ENCODE measurements around the gene C1orf159. TPM values are rescaled to one million over a fixed set of nuclear protein-coding genes. Genes with fewer than 3 reads are reported as not detected.
"Not testable (repeated sequence)": the region's sequence is repeated elsewhere in the genome, so short reads cannot be mapped to it uniquely, and the experiment has no call there.

Gene C1orf159
- 17.8 and 19.8 TPM in 2 replicates for total RNA-seq (2014; rRNA removed; shearing (Covaris generic))
- 12.3 and 16.1 TPM in 2 replicates for polyA plus RNA-seq (2015; cell fraction: cytosol; rRNA removed)
- 31.9 and 36.5 TPM in 2 replicates for polyA plus RNA-seq (2015; cell fraction: nucleus; rRNA removed)

GRCh38 chr1:1115786-1116700 lies at the start of gene C1orf159:
C1orf159 (minus strand) TSS chr1:1116089; CDS start chr1:1091543, 24,546 bp downstream.
- DNase-seq (ENCODE audit: low read depth) = peak; percentile 98

DNA sequence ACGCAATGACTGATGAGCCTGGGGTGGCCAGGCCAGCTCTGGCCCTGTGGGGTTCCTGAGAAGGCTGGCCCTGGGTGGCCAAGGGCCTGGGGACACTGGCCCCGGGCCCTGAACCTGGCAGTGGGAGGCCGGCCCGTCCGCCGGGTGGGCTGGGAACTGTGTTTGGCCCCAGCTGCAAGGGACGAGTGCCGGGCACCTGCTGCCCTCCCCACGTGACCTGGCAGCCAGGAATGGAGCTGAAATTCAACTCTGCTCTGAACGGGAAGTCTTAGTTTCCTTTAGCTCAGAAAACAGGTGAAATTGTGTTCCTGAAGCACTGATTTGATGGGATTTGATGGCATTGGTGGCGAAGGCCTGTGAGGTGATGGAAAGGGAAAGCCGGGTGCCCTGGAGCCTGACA lies 49.6 kb upstream of the C1orf159 start:
- DNase-seq (ENCODE audit: low read depth) = no peak

DNA sequence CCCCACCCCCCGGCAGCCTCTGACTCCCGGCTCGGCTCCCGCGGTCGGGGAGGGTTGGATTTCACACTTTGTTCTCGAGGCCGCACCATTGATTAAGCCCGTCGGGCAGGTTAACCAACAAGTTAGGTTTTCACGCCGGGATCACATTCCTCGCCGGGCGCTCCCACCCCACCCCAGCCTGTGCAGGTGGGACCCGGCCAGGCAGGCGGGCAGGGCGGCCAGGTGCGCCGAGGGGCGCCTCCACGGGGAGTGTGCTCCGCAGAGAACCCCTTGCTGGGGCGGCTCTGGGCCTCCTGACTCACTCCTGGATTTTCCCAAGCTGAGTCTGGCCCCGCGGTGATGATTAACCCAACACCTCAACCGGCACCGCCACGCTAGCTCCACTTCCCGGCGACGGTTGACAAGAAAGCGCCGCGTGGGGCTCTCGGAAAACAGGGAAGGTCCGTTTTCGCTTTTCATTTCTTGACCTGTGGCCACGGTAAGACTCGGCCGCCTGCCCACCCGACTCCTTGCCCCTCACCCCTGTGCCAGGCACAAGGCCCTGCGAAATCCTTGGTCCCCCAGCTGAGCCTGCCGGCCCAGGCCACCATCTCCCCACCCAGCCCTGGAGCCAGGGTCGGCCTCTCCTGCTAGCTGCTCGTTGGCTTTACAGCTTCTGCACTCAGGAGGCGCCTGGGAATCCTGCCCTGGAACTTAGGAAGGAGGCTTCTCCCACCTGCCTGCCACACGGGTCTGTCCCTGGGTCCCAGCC lies 49.0 kb upstream of the C1orf159 start:
- DNase-seq (ENCODE audit: low read depth) = no peak

- no peak for DNase-seq (ENCODE audit: low read depth)
These were observed 48.4 kb upstream of the C1orf159 start for GRCh38 chr1:1164361-1164700.

DNA sequence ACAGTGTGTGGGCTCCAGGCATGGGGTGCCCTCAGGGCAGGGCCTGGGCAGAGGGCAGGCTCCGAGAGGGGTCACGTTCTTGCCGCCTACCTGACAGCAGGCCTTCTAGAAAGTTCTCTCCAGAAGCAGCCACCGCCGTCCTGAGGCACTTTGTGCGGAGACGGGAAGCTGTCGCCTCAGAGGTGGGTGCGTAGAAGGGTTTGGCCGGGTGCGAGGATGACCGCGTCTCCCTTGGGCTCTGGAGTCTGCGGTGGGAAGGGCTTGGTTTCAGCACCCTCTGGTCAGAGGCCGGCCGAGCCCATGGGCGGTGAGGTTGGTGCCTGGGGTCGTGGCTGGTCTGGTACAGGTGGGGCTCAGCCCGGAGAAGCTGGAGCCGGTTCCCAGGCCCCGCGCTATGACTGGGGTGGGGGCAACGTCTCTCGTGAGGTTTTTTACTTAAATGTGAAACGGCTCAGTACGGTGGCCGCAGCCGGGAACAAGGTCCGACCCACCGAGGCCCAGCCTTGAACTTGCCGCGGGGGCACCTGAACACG lies 47.7 kb upstream of the C1orf159 start:
- DNase-seq (ENCODE audit: low read depth) = no peak

- DNase-seq (ENCODE audit: low read depth) = no peak
These were observed 47.0 kb upstream of the C1orf159 start for GRCh38 chr1:1162597-1163537.

DNA sequence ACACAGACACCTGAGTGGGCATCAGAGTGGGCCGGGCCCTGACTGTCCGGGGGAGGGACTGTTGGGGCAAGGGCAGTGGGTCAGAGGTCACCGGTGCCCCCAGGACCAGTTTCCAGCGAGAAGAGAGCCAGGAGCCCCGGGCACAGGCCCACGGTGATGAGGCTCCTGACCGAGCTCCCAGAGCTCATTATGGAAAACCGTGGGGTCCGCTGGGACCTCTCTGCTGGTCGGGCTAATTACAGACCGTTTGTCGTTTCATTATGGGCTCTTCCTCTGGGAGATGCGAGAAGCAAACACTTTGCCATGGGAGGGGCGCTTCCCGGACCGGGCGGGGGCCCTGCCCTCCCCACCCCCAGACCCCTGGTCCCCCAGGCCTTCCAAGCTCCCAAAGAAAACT lies 45.8 kb upstream of the C1orf159 start:
- no peak for DNase-seq (ENCODE audit: low read depth)

DNA sequence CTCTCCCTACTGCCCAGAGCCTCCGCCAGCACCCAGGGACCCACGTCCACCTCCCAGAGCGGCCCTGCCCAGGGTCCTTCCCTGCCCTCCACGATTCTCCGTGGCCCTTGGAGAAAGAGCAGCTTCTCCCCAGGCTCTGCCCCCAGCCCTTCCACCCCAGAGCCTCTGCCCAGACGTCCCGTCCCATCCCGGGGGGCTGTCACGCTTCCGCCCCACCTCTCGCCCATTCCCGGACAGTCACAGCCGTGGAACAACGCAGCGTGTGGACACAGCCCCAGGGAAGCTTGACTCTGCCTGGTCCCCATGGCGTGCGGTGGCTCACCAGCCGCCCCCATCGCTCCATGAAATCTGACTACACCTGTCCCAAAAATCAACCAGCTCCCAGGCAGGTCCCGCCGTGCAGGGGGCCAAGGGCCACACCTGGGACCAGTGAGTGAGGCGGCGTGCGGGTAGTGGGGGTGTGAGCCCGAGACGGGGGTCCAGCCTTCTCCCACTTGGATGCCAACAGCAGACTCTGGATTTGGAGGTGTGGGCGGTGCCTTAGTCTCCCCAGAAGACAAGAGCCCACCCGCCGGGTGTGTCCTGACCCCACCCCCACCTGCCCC lies 45.3 kb upstream of the C1orf159 start:
- no peak for DNase-seq (ENCODE audit: low read depth)

GRCh38 chr1:1160281-1160930 lies 44.5 kb upstream of the C1orf159 start:
- DNase-seq (ENCODE audit: low read depth) = no peak

- DNase-seq (ENCODE audit: low read depth) = no peak
These were observed 42.2 kb upstream of the C1orf159 start for GRCh38 chr1:1157914-1158710.

DNA sequence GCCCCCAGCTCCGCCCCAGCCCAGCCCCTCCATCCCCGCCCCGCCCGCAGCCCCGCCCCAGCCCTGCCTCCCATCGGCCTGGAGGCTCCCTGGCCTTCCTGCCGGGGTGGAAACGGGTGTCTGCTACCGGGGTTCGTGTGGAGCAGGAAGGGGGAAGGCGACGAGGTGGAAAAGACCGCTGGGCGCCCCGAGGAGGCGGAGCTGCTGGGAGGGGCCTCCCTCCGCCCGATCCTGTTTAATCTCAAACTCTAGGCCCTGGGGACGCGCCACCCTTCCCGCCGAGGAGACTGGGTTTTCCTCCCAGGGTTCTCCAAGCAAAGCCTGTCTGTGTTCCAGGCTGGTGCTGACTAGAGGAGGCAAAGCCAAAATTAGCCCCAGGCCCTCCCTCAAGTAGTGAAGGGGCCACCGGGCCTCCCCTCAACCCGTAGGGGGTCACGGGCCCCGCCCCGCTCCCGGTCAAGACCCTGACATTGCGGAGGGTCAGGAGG lies 41.6 kb upstream of the C1orf159 start:
- DNase-seq (ENCODE audit: low read depth) = no peak

DNA sequence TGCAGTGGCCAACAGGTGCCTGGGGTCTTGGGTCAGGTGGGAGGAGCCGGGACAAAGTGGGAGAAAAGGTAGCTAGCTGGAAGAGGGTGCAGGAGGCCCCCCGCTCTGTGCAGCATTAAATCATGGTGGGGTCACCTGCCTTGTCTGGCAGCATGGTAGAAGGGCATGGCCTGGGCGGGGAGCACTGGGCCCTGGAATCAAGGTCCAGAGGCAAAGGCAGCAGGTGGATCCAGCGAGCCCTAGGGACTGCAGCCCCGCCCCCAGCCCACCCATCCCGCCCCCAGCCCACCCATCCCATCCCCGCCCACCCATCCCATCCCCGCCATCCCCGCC lies 41.1 kb upstream of the C1orf159 start:
- no peak for DNase-seq (ENCODE audit: low read depth)

- no peak for DNase-seq (ENCODE audit: low read depth)
These were observed 40.5 kb upstream of the C1orf159 start for GRCh38 chr1:1156140-1157032.

DNA sequence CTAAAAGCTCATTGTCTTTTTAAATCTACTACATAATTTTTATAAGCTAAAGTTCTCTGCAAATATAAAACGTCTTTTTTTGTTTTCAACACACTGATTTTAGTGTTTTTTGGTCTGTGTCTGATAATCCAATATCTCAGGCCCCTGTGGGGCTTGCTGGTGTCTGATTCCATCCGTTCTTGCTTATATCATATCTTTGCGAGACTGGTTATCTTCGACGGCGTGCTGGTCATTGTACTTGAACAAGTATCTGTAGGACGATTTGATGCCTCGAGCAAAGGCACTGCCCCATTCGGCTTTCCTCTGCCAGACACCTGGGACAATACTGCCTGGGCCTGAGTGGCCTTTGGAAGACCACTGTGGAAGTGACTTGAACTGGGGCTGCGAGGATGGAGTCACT lies 39.4 kb upstream of the C1orf159 start:
- no peak for DNase-seq (ENCODE audit: low read depth)

- no peak for DNase-seq (ENCODE audit: low read depth)
These were observed 38.0 kb upstream of the C1orf159 start for GRCh38 chr1:1153874-1154273.

DNA sequence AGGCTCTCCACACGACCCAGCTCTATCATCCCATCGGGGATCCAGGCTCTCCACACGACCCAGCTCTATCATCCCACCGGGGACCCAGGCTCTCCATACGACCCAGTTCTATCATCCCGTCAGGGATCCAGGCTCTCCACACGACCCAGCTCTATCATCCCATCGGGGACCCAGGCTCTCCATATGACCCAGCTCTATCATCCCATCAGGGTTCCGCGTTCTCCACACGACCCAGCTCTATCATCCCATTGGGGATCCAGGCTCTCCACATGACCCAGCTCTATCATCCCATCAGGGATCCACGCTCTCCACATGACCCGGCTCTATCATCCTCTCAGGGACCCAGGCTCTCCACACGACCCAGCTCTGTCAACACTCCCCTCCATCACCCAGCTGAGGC lies 37.3 kb upstream of the C1orf159 start:
- DNase-seq (ENCODE audit: low read depth) = not testable (repeated sequence)

GRCh38 chr1:1152431-1152830 lies 36.5 kb upstream of the C1orf159 start:
- not testable (repeated sequence) for DNase-seq (ENCODE audit: low read depth)

- DNase-seq (ENCODE audit: low read depth) = no peak
These were observed 35.4 kb upstream of the C1orf159 start for GRCh38 chr1:1151306-1151705.
